ENCODE measurements around the gene ATG10.

The ATG10 gene

GRCh38 chr5:81969226-81969625, 2.6 kb upstream of the ATG10 start:
- Histone ChIP-seq H3K79me2 (ENCODE audit: insufficient read depth, low read length) (no peaks in the 10 kb centered on the region), H4K20me1 (ENCODE audit: insufficient read depth, low read length) (no peaks in the 10 kb centered on the region), H3K4me3 (ENCODE audit: low read depth, low read length, poor library complexity, severe bottlenecking) (no peak overlapping the region), H3F3A (ENCODE audit: insufficient read depth, low read length) (no peaks in the 10 kb centered on the region), H2AFZ (ENCODE audit: low read length) (no peak overlapping the region), H3K36me3 (ENCODE audit: insufficient read depth, low read length) (no peaks in the 10 kb centered on the region), H3K27me3 (ENCODE audit: insufficient read depth, low read length) (no peaks in the 10 kb centered on the region), H3K4me2 (ENCODE audit: low read length) (no peak overlapping the region), H3K27ac (ENCODE audit: low read depth, low read length, poor library complexity, severe bottlenecking) (no peak overlapping the region), H3K9ac (ENCODE audit: low read length) (no peak overlapping the region), H3K4me1 (ENCODE audit: insufficient read depth, low read length, severe bottlenecking) (peaks cover 24% of the 10 kb centered on the region), H3K9me3 (ENCODE audit: low read length) (no peaks in the 10 kb centered on the region), H3K9me2 (ENCODE audit: low read depth, low read length) (no peaks in the 10 kb centered on the region)
- TF ChIP-seq CTCF (IDR thresholded peaks at IDR 0.05; ENCODE audit: low read length) (no peak), EZH2 (IDR thresholded peaks at IDR 0.05; ENCODE audit: borderline replicate concordance, low read length) (no peak)

DNA sequence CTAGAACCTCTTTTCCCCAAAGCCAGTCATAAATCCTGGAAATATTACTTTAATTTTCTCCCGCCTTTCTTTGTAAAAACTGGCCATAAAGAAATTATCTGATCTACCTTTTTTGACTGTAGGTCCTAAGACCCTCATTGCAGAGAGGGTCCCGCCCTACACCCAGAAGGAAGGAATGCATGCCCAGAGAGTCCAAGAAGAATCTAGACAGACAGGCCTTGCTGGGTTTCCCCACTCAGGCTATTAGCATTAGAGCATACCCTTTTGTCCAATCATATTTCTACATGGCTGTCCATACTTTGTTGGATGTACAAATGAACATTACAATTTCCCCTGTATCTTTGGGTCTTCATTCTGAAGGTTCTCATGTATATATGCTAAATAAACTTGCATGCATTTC, 1.9 kb upstream of the ATG10 start:
- Histone ChIP-seq H3K79me2 (ENCODE audit: insufficient read depth, low read length) (no peaks in the 10 kb centered on the region), H3K4me3 (ENCODE audit: low read depth, low read length, poor library complexity, severe bottlenecking) (no peak overlapping the region), H3K9me3 (ENCODE audit: low read length) (no peaks in the 10 kb centered on the region), H3K4me1 (ENCODE audit: insufficient read depth, low read length, severe bottlenecking) (peaks cover 24% of the 10 kb centered on the region), H3F3A (ENCODE audit: insufficient read depth, low read length) (no peaks in the 10 kb centered on the region), H3K9ac (ENCODE audit: low read length) (no peak overlapping the region), H4K20me1 (ENCODE audit: insufficient read depth, low read length) (no peaks in the 10 kb centered on the region), H2AFZ (ENCODE audit: low read length) (no peak overlapping the region), H3K9me2 (ENCODE audit: low read depth, low read length) (no peaks in the 10 kb centered on the region), H3K27me3 (ENCODE audit: insufficient read depth, low read length) (no peaks in the 10 kb centered on the region), H3K36me3 (ENCODE audit: insufficient read depth, low read length) (no peaks in the 10 kb centered on the region), H3K27ac (ENCODE audit: low read depth, low read length, poor library complexity, severe bottlenecking) (no peak overlapping the region), H3K4me2 (ENCODE audit: low read length) (no peak overlapping the region)
- no peak for TF ChIP-seq EZH2 (IDR thresholded peaks at IDR 0.05; ENCODE audit: borderline replicate concordance, low read length)
- no peak for TF ChIP-seq CTCF (IDR thresholded peaks at IDR 0.05; ENCODE audit: low read length)

DNA sequence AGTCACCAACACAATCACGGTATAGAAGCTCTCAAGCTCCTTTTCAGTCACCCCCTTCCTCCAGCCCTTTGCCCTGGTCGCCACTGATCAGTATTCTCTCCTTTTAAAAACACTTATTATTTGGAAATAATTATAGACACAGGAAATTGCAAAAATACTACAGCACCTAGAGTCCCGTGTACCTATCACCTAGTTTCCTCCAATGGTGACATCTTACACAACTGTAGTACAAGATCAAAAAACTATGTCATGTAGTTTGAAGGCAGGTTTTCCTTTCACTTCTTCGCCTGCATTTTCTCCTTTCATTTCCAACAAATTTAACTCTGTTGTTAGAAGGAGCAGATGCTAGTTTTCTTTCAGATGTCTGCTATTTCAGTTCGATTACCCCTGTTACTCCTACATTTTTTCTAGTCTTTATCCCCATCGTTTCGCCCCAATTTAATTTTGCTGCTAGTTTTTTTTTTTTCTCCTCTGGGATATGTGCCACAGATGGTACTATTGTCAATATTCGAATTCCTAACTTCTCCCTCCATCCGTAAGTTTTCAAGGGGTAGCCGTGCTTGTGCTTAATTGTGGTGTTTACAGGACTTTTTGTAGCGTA, 612 bp upstream of the ATG10 start:
- Histone ChIP-seq H3K27ac (ENCODE audit: low read depth, low read length, poor library complexity, severe bottlenecking) (peak overlapping the region; percentile 44), H3K9me3 (ENCODE audit: low read length) (no peaks in the 10 kb centered on the region), H3K9ac (ENCODE audit: low read length) (peak overlapping the region; percentile 89), H4K20me1 (ENCODE audit: insufficient read depth, low read length) (no peaks in the 10 kb centered on the region), H3K27me3 (ENCODE audit: insufficient read depth, low read length) (no peaks in the 10 kb centered on the region), H3K4me2 (ENCODE audit: low read length) (peak overlapping the region; percentile 94), H3K79me2 (ENCODE audit: insufficient read depth, low read length) (no peaks in the 10 kb centered on the region), H3K4me3 (ENCODE audit: low read depth, low read length, poor library complexity, severe bottlenecking) (peak overlapping the region; percentile 83), H2AFZ (ENCODE audit: low read length) (peak overlapping the region; percentile 91), H3K4me1 (ENCODE audit: insufficient read depth, low read length, severe bottlenecking) (peaks cover 24% of the 10 kb centered on the region), H3F3A (ENCODE audit: insufficient read depth, low read length) (no peaks in the 10 kb centered on the region), H3K36me3 (ENCODE audit: insufficient read depth, low read length) (no peaks in the 10 kb centered on the region), H3K9me2 (ENCODE audit: low read depth, low read length) (no peaks in the 10 kb centered on the region)
- TF ChIP-seq EZH2 (IDR thresholded peaks at IDR 0.05; ENCODE audit: borderline replicate concordance, low read length): no peak
- no peak for TF ChIP-seq CTCF (IDR thresholded peaks at IDR 0.05; ENCODE audit: low read length)

Data from OCI-LY1 (cell line).